Nephron (organoid): Measurements from ENCODE around the gene CALHM2.

Experiments used
- H3K27ac Mint-ChIP-seq, 3 experiments: 2 replicates each; pipeline ENCODE4 v1.8.0; 2020; ENCODE audit warnings: mixed read lengths in 3 of 3, mild to moderate bottlenecking in 2 of 3, moderate library complexity in 1 of 3
- H3K27me3 Mint-ChIP-seq: 2 replicates; pipeline ENCODE4 v1.8.0; 2021; ENCODE audit warnings: low read depth, mild to moderate bottlenecking, moderate library complexity, mixed read lengths
- H3K36me3 Mint-ChIP-seq: 2 replicates; pipeline ENCODE4 v1.8.0; 2020; ENCODE audit warnings: low read depth, mixed read lengths
- H3K4me1 Mint-ChIP-seq: 2 replicates; pipeline ENCODE4 v1.8.0; 2020; ENCODE audit warnings: mixed read lengths
- H3K4me3 Mint-ChIP-seq, 3 experiments: 2 replicates each; pipeline ENCODE4 v1.8.0; 2020; ENCODE audit warnings: mild to moderate bottlenecking in 3 of 3, mixed read lengths in 3 of 3, moderate library complexity in 2 of 3
- H3K9me3 Mint-ChIP-seq: 2 replicates; pipeline ENCODE4 v1.8.0; 2020; ENCODE audit warnings: mixed read lengths
- CTCF ChIP-seq, 3 experiments: fragments of 200-600 bp; sonication (generic); IDR thresholded peaks; one replicate each; pipeline ENCODE4 v1.5.0; 2021; ENCODE audit warnings: antibody characterized with exemption in 3 of 3; ENCODE audit not compliant: unreplicated experiment in 3 of 3

Gene CALHM2

GRCh38 chr10:103472005-103472404 lies 19.8 kb upstream of the CALHM2 start:
- Mint-ChIP-seq H3K36me3 (no peaks in the 10 kb centered on the region), H3K4me3 (no peak overlapping the region), H3K27ac (no peak overlapping the region), H3K4me1 (no peaks in the 10 kb centered on the region), H3K27me3 (peaks cover 13% of the 10 kb centered on the region), H3K9me3 (no peaks in the 10 kb centered on the region)
- TF ChIP-seq CTCF (IDR thresholded peaks at IDR 0.05; ENCODE audit: unreplicated experiment in 3 of 3) = no peak

GRCh38 chr10:103470761-103471653 lies 18.8 kb upstream of the CALHM2 start:
- no peak overlapping the region for H3K4me3 Mint-ChIP-seq
- no peaks in the 10 kb centered on the region for H3K4me1 Mint-ChIP-seq
- H3K36me3 Mint-ChIP-seq = no peaks in the 10 kb centered on the region
- H3K9me3 Mint-ChIP-seq = no peaks in the 10 kb centered on the region
- H3K27me3 Mint-ChIP-seq = peaks cover 12% of the 10 kb centered on the region
- no peak for TF ChIP-seq CTCF (IDR thresholded peaks at IDR 0.05; ENCODE audit: unreplicated experiment in 3 of 3)
- no peak overlapping the region for H3K27ac Mint-ChIP-seq

GRCh38 chr10:103469201-103469600 lies 17.0 kb upstream of the CALHM2 start:
- H3K36me3 Mint-ChIP-seq = no peaks in the 10 kb centered on the region
- H3K9me3 Mint-ChIP-seq = no peaks in the 10 kb centered on the region
- TF ChIP-seq CTCF (IDR thresholded peaks at IDR 0.05; ENCODE audit: unreplicated experiment in 3 of 3) = no peak
- H3K27ac Mint-ChIP-seq = no peak overlapping the region
- peaks cover 15% of the 10 kb centered on the region for H3K27me3 Mint-ChIP-seq
- H3K4me1 Mint-ChIP-seq = no peaks in the 10 kb centered on the region
- no peak overlapping the region for H3K4me3 Mint-ChIP-seq

GRCh38 chr10:103467406-103467805 lies 15.2 kb upstream of the CALHM2 start:
- H3K9me3 Mint-ChIP-seq = no peaks in the 10 kb centered on the region
- no peak overlapping the region for H3K4me3 Mint-ChIP-seq
- H3K36me3 Mint-ChIP-seq = no peaks in the 10 kb centered on the region
- H3K4me1 Mint-ChIP-seq = no peaks in the 10 kb centered on the region
- TF ChIP-seq CTCF (IDR thresholded peaks at IDR 0.05; ENCODE audit: unreplicated experiment in 3 of 3) = no peak
- peaks cover 12% of the 10 kb centered on the region for H3K27me3 Mint-ChIP-seq
- no peak overlapping the region for H3K27ac Mint-ChIP-seq

GRCh38 chr10:103466734-103467133 lies 14.6 kb upstream of the CALHM2 start:
- H3K4me3 Mint-ChIP-seq = no peak overlapping the region
- no peak overlapping the region for H3K27ac Mint-ChIP-seq
- H3K36me3 Mint-ChIP-seq = no peaks in the 10 kb centered on the region
- no peaks in the 10 kb centered on the region for H3K9me3 Mint-ChIP-seq
- no peaks in the 10 kb centered on the region for H3K4me1 Mint-ChIP-seq
- no peak for TF ChIP-seq CTCF (IDR thresholded peaks at IDR 0.05; ENCODE audit: unreplicated experiment in 3 of 3)
- peaks cover 12% of the 10 kb centered on the region for H3K27me3 Mint-ChIP-seq
